A673 (cell line): ENCODE data around the gene AMMECR1.

Experiments
- EZH2 ChIP-seq: fragments of 200-600 bp; sonication (generic); IDR thresholded peaks from 2 replicates; pipeline ENCODE4 v1.6.1; 2017; ENCODE audit warnings: borderline replicate concordance, low read depth, mild to moderate bottlenecking, mixed read lengths, antibody characterized with exemption, low read length; ENCODE audit not compliant: poor library complexity, severe bottlenecking
- TF ChIP-seq, protein P1 (sequence below): fragments of 300-800, 200-600 bp; sonication (generic); conservative IDR thresholded peaks from 2 replicates; pipeline ENCODE4 v1.5.1; 2017; ENCODE audit warnings: low read depth, mild to moderate bottlenecking, antibody characterized with exemption, low read length, moderate library complexity, mixed read lengths

DNA sequence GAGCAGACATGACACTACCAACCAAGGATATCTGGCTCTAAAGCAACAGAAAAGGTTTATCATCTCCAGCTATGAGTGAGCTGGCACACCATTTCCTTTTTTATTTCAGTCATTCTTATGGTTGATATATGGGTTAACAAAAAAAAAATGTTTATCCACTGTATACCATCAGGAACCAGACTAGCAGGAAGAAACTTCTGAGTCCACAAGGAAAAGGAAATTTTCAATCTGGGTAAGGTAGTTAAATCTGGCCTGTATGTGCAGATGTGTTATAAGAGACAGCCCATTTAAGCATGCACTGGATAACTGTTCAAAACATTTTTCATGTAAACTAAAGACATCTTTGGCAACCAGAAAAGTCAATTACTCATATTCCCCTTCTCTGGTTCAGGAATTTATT, 35.0 kb downstream of the AMMECR1 start:
- TF ChIP-seq, protein P1, sequence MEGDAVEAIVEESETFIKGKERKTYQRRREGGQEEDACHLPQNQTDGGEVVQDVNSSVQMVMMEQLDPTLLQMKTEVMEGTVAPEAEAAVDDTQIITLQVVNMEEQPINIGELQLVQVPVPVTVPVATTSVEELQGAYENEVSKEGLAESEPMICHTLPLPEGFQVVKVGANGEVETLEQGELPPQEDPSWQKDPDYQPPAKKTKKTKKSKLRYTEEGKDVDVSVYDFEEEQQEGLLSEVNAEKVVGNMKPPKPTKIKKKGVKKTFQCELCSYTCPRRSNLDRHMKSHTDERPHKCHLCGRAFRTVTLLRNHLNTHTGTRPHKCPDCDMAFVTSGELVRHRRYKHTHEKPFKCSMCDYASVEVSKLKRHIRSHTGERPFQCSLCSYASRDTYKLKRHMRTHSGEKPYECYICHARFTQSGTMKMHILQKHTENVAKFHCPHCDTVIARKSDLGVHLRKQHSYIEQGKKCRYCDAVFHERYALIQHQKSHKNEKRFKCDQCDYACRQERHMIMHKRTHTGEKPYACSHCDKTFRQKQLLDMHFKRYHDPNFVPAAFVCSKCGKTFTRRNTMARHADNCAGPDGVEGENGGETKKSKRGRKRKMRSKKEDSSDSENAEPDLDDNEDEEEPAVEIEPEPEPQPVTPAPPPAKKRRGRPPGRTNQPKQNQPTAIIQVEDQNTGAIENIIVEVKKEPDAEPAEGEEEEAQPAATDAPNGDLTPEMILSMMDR = no peak
- TF ChIP-seq EZH2 = no peak
